Skeletal muscle satellite cell (primary cell): ENCODE data around the gene HDGFL3.

Experiments
- H3K27me3 ChIP-seq: 2 replicates; pipeline ENCODE4 v1.7.0; 2013; ENCODE audit warnings: low read length; ENCODE audit not compliant: control insufficient read depth, insufficient read depth
- H3K36me3 ChIP-seq: 2 replicates; pipeline ENCODE4 v1.7.0; 2013; ENCODE audit warnings: mild to moderate bottlenecking, control low read depth, low read length; ENCODE audit not compliant: insufficient read depth
- H3K4me1 ChIP-seq: 2 replicates; pipeline ENCODE4 v1.7.0; 2013; ENCODE audit warnings: low read length; ENCODE audit not compliant: control insufficient read depth, insufficient read depth
- H3K4me2 ChIP-seq: 2 replicates; pipeline ENCODE4 v1.7.0; 2013; ENCODE audit warnings: mild to moderate bottlenecking, low read length
- H3K4me3 ChIP-seq: 2 replicates; pipeline ENCODE4 v1.7.0; 2013; ENCODE audit warnings: low read length
- H3K9ac ChIP-seq: 2 replicates; pipeline ENCODE4 v1.7.0; 2013; ENCODE audit warnings: mild to moderate bottlenecking, low read depth, low read length, moderate library complexity
- H3K9me3 ChIP-seq: replicated peaks from 2 replicates; pipeline ENCODE4 v1.7.0; 2013; ENCODE audit warnings: mild to moderate bottlenecking, control low read depth, low read length

Gene HDGFL3

DNA sequence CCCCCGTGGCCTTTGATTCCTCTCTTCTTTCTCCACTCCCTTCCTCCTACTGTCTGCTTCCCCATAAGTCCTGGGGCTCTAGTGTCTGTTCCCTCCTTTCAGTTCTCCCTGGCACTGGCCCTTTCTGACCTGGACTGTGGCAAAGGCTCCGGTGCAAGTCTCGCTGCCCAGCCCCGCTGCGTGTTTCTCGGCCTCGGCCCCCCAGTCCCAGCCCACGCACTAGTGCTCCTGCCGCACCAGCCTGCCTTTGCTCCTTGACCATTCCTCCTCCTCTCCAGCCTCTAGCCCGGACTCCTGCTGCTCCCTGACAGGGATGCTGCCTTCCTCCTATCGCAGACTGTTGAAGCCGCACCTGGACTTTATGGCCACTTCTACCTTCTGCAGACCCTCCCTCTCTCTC, 98.1 kb downstream of the HDGFL3 start:
- Histone ChIP-seq H3K4me3 (no peak overlapping the region), H3K4me1 (peaks cover 32% of the 10 kb centered on the region)

DNA sequence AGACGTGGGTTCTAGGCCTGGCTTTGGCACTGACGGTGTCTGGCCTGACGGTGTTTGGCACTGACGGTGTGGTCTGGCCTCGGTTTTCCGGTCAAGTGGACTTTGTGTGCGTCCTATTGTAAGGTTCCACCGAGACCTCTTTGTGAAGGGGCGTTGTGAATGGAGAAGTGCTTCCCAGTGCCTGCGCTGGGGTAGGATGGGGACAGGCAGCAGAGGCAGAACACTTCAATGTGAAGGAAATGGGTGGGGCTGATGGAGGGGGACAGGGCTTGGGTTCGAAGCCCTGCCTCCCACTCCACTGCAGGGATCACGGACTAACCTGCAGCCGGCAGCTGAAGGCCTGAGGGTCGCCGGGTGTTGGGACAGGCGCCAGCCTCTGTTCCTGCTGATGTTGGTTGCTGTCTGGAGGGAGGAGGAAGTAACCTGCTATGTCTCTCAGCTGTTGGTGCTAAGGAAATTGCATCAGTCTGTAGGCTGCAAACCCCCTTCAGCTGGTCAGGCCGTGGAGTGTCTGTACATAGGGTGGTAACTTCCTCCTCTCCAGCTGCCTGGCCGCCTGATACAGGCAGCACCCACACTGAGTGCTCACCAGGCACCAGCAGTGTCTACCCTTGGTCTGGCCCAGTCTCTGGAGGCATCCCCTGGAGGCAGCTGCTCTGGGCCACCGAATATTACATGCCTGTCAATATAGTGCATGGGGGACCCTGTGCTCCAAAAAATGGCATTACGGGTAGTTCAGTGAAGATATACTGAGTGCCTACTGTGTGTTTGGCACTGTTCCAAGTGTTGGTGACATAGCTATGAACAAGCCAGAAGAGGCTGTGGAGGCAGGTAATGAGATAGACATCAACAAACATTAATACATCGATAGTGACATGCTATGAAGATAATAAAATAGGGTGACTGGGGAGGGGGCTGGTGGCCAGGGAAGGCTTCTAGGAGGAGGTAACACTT, 99.1 kb downstream of the HDGFL3 start:
- H3K27me3 ChIP-seq = peaks cover 8% of the 10 kb centered on the region
- H3K4me1 ChIP-seq = peaks cover 32% of the 10 kb centered on the region
- H3K9ac ChIP-seq = no peak overlapping the region
- H3K4me2 ChIP-seq = peak overlapping the region; percentile 94
- H3K36me3 ChIP-seq = no peaks in the 10 kb centered on the region
- H3K9me3 ChIP-seq = no peaks in the 10 kb centered on the region
- H3K4me3 ChIP-seq = peak overlapping the region; percentile 9

More for the DNA sequence above, 98.1 kb downstream of the HDGFL3 start:
- H3K9me3 ChIP-seq = no peaks in the 10 kb centered on the region
- no peaks in the 10 kb centered on the region for H3K36me3 ChIP-seq
- no peak overlapping the region for H3K4me2 ChIP-seq
- peaks cover 8% of the 10 kb centered on the region for H3K27me3 ChIP-seq
- no peak overlapping the region for H3K9ac ChIP-seq

DNA sequence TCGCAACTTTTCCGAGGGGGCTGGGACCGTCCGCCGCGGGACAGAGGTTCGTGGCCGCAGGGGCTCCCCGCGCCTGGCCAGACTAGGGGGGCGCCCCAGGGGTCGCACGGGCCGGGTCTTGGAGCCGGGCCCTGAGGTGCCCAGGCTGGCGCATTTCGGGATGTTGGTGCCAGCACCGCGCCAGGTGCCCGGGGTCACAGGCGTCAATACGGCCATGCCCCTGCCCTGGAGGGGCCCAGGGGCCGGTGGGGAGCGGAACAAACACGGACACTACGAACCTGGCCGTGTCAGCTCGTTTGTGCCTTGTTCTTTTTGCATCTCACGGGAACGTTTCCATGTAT, 99.8 kb downstream of the HDGFL3 start:
- Histone ChIP-seq H3K36me3 (no peaks in the 10 kb centered on the region), H3K4me3 (peak overlapping the region; percentile 71), H3K4me1 (peaks cover 26% of the 10 kb centered on the region), H3K9me3 (no peaks in the 10 kb centered on the region), H3K9ac (no peak overlapping the region), H3K27me3 (peaks cover 8% of the 10 kb centered on the region), H3K4me2 (peak overlapping the region; percentile 94)

DNA sequence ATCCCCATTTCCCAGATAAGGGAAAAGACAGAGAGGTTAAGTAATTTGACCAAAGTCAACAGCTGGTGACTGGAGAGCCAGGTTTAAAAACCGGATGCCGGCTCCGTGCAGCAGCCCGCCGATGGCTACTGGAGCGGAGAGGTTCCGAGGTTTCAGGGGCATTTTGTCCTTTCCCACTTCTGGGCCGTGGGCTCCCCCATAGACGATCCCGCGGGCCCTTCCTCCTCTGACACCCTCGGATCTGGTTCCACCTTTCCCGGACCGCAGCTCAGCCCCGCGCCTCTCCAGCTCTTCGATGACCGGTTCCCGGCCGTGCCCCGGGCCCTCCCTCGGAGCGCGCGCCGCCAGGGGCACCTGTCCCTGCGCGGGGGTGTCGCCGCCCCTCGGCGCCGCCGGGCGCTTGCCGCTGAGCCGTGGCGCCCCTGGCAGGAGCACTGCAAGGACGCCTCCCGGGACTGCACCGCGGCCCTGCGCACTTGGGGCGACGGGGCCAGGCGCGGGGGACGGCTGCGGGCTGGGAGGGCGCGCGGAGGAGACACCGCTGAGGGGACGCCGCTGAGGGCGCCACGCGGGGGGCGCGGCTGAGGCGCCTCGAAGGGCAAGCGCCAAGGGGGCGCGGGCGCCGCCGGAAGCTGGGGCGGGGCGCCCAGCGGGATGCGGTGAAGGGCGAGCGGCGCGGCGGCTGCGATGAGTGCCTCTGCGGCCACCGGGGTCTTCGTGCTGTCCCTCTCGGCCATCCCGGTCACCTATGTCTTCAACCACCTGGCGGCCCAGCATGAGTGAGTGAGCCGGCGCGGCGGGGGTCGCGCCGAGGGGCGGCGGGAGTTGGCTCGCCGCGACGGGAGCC, 100.4 kb downstream of the HDGFL3 start, which contains the start of gene TM6SF1:
TM6SF1 (plus strand) TSS at position 652 of the 847 bp plus-strand sequence; CDS start at position 688, 36 bp downstream.
- Histone ChIP-seq H3K9me3 (no peaks in the 10 kb centered on the region), H3K4me2 (peak within 1 kb of the TSS; percentile 94), H3K36me3 (no peaks in the 10 kb centered on the region), H3K9ac (no peak within 1 kb of the TSS), H3K27me3 (peaks cover 11% of the 10 kb centered on the region), H3K4me3 (peak within 1 kb of the TSS; percentile 71), H3K4me1 (peaks cover 20% of the 10 kb centered on the region)

DNA sequence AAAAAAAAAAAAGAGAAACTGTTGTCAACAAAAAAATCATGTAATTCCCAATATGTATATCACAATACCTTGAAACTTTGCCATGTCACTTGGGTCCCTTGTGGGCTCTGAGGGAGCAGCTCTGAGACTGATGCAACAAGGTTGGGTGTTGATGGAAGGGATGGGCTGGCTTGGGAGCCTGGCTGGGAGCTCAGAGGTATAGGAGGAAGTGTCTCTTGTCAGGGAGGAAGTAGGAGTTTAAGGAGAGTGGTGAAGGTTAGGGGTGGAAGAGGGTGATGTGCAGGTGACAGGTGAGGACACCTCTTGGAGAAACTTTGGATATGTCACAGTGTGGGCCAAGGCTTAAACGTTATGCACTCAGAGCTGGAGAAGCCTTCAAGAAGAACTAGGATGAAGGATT, 102.2 kb downstream of the HDGFL3 start:
- peaks cover 18% of the 10 kb centered on the region for H3K4me1 ChIP-seq
- no peaks in the 10 kb centered on the region for H3K9me3 ChIP-seq
- no peak overlapping the region for H3K4me2 ChIP-seq
- H3K4me3 ChIP-seq = no peak overlapping the region
- peaks cover 26% of the 10 kb centered on the region for H3K27me3 ChIP-seq
- H3K9ac ChIP-seq = no peak overlapping the region
- H3K36me3 ChIP-seq = no peaks in the 10 kb centered on the region

DNA sequence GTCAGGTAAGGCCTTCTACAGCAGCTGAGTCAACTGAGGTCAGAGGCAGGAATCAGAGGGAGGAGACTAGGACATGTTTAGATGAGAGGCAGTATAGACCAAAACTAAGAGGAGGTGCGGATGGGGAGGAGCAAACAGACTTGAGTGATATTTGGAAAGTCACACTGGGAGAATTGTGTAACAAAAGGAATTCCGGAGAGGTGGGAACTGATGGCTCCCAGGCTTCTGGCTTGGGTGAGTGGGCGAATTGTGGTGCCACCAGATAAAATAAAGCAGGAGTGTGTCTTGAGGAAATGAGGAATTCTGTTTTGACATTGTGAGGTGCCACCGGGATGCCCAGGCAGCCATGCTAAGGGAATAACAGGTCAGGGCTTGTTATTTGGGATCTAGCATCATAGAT, 103.5 kb downstream of the HDGFL3 start:
- Histone ChIP-seq H3K36me3 (no peaks in the 10 kb centered on the region), H3K9me3 (no peaks in the 10 kb centered on the region), H3K27me3 (peaks cover 38% of the 10 kb centered on the region), H3K4me3 (no peak overlapping the region), H3K4me2 (no peak overlapping the region), H3K4me1 (peaks cover 18% of the 10 kb centered on the region), H3K9ac (no peak overlapping the region)

DNA sequence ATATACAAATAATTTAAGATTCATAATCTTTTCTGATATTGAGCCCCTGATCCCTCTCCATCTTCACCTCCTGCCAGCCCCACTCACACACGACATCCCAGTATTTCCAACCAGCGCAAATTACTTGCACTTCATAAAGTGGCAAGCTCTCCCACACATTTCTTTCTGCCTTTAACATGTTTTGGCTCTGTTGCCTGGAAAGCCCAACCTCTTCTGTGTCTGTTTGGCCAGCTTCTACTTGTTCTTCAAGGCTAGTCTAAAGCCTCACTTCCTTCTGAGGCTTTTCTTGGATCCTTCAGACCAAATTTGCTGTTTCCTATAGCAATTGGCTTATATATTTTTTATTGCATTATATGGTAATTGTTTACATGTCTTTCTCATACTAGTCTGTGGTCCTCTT, 105.3 kb downstream of the HDGFL3 start:
- no peak overlapping the region for H3K4me2 ChIP-seq
- no peak overlapping the region for H3K4me3 ChIP-seq
- H3K9ac ChIP-seq = no peak overlapping the region
- H3K9me3 ChIP-seq = peaks cover 6% of the 10 kb centered on the region
- H3K36me3 ChIP-seq = no peaks in the 10 kb centered on the region
- peaks cover 4% of the 10 kb centered on the region for H3K4me1 ChIP-seq
- peaks cover 45% of the 10 kb centered on the region for H3K27me3 ChIP-seq

DNA sequence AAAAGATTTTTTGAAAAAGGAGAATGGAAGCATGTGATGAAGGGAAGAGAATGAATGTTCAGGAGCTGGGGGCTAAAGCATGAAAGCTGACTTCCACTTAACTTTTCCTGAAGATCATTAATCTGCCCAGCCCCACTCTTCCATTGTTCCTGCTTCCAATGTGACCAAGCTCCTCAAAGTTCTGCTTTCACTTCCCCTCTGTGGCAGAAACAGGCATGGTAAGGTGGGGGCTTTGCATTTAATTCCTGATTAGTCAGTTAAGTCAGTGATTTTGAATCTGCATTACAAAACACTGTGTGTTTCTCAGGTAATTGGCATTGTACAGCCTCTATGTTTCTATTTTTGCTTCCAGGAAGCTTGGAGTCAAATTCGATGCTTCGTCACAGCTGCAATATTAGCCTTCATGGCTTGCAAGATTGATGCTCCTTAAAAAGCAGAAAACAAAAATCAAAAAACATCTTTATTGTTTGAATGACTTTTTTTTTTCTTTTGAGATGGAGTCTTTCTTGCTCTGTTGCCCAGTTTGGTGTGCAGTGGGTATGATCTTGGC, 107.5 kb downstream of the HDGFL3 start:
- H3K4me3 ChIP-seq = no peak overlapping the region
- H3K9ac ChIP-seq = no peak overlapping the region
- peaks cover 6% of the 10 kb centered on the region for H3K9me3 ChIP-seq
- no peaks in the 10 kb centered on the region for H3K4me1 ChIP-seq
- H3K27me3 ChIP-seq = peaks cover 45% of the 10 kb centered on the region
- H3K4me2 ChIP-seq = no peak overlapping the region
- no peaks in the 10 kb centered on the region for H3K36me3 ChIP-seq

DNA sequence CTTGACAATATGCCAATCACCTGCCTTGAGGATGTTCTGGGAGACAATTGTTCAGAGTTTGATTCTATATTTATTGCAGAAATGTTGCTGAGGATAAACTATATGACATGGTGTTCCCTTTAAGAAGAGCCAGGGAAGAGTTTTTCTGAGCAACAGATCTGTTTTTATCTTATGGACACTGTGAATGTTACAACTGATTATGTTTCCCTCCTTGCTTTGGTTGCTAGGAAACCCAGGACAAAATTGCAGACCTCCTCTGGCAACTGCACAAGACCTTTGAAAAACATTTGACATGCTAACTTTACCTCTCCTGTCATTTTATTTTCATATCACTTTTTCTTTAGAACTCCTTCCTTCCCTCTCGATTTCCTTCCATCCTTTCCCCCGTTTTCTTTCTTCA, 108.3 kb downstream of the HDGFL3 start:
- H3K4me1 ChIP-seq = no peaks in the 10 kb centered on the region
- H3K27me3 ChIP-seq = peaks cover 45% of the 10 kb centered on the region
- H3K9me3 ChIP-seq = peaks cover 6% of the 10 kb centered on the region
- no peak overlapping the region for H3K4me3 ChIP-seq
- no peaks in the 10 kb centered on the region for H3K36me3 ChIP-seq
- no peak overlapping the region for H3K9ac ChIP-seq
- H3K4me2 ChIP-seq = no peak overlapping the region

DNA sequence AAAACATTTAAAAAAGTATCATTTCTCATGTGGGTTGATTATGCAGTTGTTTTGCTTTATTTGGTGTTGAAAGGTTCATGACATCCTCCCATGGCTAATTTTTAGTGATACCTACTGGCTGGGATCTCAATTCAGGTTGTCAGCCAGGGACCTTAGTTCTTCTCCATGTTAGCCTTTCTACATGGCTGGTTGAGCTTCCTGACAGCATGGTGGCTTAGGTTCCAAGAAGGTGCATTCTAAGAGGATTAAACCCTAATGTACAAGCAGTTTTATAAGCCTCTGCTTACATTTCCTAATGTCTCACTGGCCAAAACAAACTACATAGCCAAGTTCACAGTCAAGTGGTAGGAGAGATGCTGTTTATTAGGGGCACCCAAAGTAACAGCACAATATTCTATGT, 109.5 kb downstream of the HDGFL3 start:
- Histone ChIP-seq H3K9ac (no peak overlapping the region), H3K9me3 (peaks cover 6% of the 10 kb centered on the region), H3K4me3 (no peak overlapping the region), H3K4me2 (no peak overlapping the region), H3K27me3 (peaks cover 45% of the 10 kb centered on the region), H3K4me1 (no peaks in the 10 kb centered on the region), H3K36me3 (no peaks in the 10 kb centered on the region)

DNA sequence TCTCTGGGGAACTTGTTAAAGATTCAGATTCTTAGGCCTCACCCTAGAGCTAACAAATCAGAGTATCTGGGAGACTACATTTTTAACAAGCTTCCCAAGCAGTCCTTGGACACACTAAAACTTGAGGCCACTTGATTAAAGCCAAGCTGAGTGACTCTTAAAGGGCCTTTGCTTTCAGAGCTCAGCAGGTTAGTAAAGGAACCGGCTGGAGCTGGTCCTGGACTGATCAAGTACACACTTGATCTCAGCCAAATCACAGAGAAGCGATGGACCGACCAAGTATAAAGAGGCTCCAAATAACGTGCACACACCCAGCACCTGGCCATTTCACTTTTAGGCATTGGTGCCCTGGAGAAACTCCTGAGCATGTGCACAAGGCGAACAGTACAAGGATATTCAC, 113.0 kb downstream of the HDGFL3 start:
- H3K4me2 ChIP-seq = no peak overlapping the region
- no peak overlapping the region for H3K4me3 ChIP-seq
- H3K9ac ChIP-seq = no peak overlapping the region
- no peaks in the 10 kb centered on the region for H3K36me3 ChIP-seq
- peaks cover 18% of the 10 kb centered on the region for H3K27me3 ChIP-seq
- peaks cover 2% of the 10 kb centered on the region for H3K4me1 ChIP-seq
- peaks cover 6% of the 10 kb centered on the region for H3K9me3 ChIP-seq
